Left ventricle myocardium inferior (tissue), 1 donor: ENCODE data around the gene SORCS2. TPM values are rescaled to one million over a fixed set of nuclear protein-coding genes. Genes with fewer than 3 reads are reported as not detected.
"Not testable (repeated sequence)": the region's sequence is repeated elsewhere in the genome, so short reads cannot be mapped to it uniquely, and the experiment has no call there.

ENCODE experiments used
- DNase-seq: peaks from one replicate; pipeline ENCODE4 v3.0.0-alpha.2; 2020
- H3K27ac ChIP-seq: fragments of 200-600 bp; replicated peaks from 2 replicates; pipeline ENCODE4 v1.8.0; 2021
- H3K27me3 ChIP-seq: fragments of 200-600 bp; 2 replicates; pipeline ENCODE4 v1.8.0; 2021; ENCODE audit warnings: low read depth
- H3K36me3 ChIP-seq: fragments of 200-600 bp; 2 replicates; pipeline ENCODE4 v1.8.0; 2021
- H3K4me1 ChIP-seq: fragments of 200-600 bp; 2 replicates; pipeline ENCODE4 v1.8.0; 2021
- H3K4me3 ChIP-seq: fragments of 200-600 bp; 2 replicates; pipeline ENCODE4 v1.8.0; 2021; ENCODE audit warnings: mild to moderate bottlenecking, moderate library complexity
- H3K9me3 ChIP-seq: fragments of 200-600 bp; replicated peaks from 2 replicates; pipeline ENCODE4 v1.8.0; 2021
- intact Hi-C: fragments of 100-400 bp; cut with micrococcal nuclease; formaldehyde crosslinking; loops from one replicate; pipeline ENCODE4 v1.11.0; 2022
- total RNA-seq: library from RNA; stranded (reverse); fragmentation: NEBNext Ultra II Directional; extraction: Animal tissue kit (Norgen Biotek cat#: 25700); gene quantifications from one replicate; pipeline ENCODE4 v1.2.1, GENCODE V29; 2021
- TF ChIP-seq, protein P1 (sequence below): fragments of 200-600 bp; IDR thresholded peaks from 2 replicates; pipeline ENCODE4 v1.8.0; 2021; ENCODE audit warnings: antibody characterized with exemption, mild to moderate bottlenecking, borderline replicate concordance
- donor health status: DM: no; HTN: yes; CAD: no; lungs with severe emphysema.

SORCS2 gene
- total RNA-seq, 1 donor from 2014 or later, result 1.2 TPM

- no peak overlapping the region for H3K4me3 ChIP-seq
- DNase-seq, result no peak
- H3K9me3 ChIP-seq, result no peaks in the 10 kb centered on the region
- H3K4me1 ChIP-seq, result no peaks in the 10 kb centered on the region
- TF ChIP-seq, protein P1, sequence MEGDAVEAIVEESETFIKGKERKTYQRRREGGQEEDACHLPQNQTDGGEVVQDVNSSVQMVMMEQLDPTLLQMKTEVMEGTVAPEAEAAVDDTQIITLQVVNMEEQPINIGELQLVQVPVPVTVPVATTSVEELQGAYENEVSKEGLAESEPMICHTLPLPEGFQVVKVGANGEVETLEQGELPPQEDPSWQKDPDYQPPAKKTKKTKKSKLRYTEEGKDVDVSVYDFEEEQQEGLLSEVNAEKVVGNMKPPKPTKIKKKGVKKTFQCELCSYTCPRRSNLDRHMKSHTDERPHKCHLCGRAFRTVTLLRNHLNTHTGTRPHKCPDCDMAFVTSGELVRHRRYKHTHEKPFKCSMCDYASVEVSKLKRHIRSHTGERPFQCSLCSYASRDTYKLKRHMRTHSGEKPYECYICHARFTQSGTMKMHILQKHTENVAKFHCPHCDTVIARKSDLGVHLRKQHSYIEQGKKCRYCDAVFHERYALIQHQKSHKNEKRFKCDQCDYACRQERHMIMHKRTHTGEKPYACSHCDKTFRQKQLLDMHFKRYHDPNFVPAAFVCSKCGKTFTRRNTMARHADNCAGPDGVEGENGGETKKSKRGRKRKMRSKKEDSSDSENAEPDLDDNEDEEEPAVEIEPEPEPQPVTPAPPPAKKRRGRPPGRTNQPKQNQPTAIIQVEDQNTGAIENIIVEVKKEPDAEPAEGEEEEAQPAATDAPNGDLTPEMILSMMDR, result no peak
- no peak overlapping the region for H3K27ac ChIP-seq
- peaks cover 13% of the 10 kb centered on the region for H3K27me3 ChIP-seq
- H3K36me3 ChIP-seq, result no peaks in the 10 kb centered on the region
- intact Hi-C loops, result no loop called here
Measured at GRCh38 chr4:7450775-7451433, 258.6 kb downstream of the SORCS2 start.

- Histone ChIP-seq H3K36me3 (no peaks in the 10 kb centered on the region), H3K9me3 (no peaks in the 10 kb centered on the region), H3K27me3 (peaks cover 8% of the 10 kb centered on the region), H3K4me1 (no peaks in the 10 kb centered on the region), H3K4me3 (no peak overlapping the region), H3K27ac (no peak overlapping the region)
- intact Hi-C loops, result no loop called here
- DNase-seq, result no peak
- TF ChIP-seq, protein P1, result no peak
Measured at GRCh38 chr4:7451434-7451789, 259.1 kb downstream of the SORCS2 start.

DNA sequence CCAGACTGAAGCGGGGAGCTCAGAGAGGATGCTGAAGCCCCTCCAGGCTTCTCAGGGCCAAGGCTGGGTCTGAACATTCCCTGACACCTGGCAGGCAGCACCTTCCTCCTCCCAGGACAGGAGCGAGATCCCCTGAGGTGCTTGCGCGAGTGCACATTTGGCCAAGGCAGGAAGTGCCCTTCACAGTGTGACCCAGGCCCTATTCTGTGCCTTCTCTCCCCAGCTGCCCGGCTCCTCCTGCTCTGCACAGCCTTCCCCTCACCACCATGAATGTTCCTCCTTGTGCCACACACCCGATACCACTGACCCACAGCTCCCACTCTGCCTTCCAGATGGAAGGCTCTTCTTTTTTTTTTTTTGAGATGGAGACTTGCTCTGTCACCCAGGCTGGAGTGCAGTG, 259.5 kb downstream of the SORCS2 start:
- Histone ChIP-seq H3K4me1 (no peaks in the 10 kb centered on the region), H3K36me3 (no peaks in the 10 kb centered on the region), H3K27ac (no peak overlapping the region), H3K27me3 (peaks cover 4% of the 10 kb centered on the region), H3K9me3 (no peaks in the 10 kb centered on the region), H3K4me3 (no peak overlapping the region)
- intact Hi-C loops, result no loop called here
- DNase-seq, result no peak
- TF ChIP-seq, protein P1, result no peak

DNA sequence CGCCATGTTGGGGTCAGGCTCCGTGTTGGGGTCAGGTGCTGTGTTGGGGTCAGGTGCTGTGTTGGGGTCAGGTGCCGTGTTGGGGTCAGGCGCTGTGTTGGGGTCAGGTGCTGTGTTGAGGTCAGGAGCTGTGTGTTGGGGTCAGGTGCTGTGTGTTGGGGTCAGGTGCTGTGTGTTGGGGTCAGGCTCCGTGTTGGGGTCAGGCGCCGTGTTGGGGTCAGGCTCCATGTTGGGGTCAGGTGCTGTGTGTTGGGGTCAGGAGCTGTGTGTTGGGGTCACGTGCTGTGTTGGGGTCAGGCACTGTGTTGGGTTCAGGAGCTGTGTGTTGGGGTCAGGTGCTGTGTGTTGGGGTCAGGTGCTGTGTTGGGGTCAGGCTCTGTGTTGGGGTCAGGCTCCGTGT, 260.5 kb downstream of the SORCS2 start:
- DNase-seq, H3K4me3 ChIP-seq, intact Hi-C loops: not testable (repeated sequence)

DNA sequence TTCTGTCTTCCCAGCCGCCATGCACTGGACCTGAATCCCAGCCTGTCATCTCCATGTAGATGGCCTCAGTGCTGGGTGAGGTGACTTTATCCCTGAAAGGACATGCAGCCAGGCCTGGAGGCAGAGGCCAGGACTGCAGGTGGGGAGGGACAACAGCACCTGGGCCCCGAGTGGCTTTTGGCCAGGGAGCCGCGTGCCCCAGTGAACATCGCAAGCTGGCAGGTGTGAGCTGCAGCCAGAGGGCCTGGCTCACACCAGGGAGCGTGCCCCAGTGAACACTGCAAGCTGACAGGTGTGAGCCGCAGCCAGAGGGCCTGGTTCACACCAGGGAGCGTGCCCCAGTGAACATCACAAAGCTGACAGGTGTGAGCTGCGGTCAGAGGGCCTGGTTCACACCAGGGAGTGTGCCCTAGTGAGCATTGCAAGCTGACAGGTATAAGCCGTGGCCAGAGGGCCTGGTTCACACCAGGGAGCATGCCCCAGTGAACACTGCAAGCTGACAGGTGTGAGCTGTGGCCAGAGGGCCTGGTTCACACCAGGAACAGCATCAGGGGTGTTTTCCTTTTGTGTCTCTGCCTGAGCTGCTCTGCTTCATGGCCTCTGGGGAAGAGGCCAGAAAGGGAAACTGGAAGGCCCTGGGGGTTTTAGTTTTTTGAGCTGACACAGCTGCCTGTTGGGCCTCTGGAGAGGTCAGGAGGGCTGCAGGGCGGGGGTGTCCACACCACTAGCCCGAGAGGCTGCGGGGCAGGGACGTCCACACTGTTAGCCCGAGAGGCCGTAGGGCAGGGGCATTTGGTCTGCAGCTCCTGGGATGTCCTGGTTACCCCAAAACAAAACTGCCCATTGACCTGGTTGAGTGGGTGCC, 265.1 kb downstream of the SORCS2 start:
- H3K27ac ChIP-seq, result no peak overlapping the region
- H3K27me3 ChIP-seq, result peaks cover 17% of the 10 kb centered on the region
- H3K36me3 ChIP-seq, result no peaks in the 10 kb centered on the region
- no peak for DNase-seq
- intact Hi-C loops, result no loop called here
- no peak overlapping the region for H3K4me3 ChIP-seq
- H3K4me1 ChIP-seq, result peaks cover 4% of the 10 kb centered on the region
- H3K9me3 ChIP-seq, result no peaks in the 10 kb centered on the region
- TF ChIP-seq, protein P1, result no peak

More for the DNA sequence above, 260.5 kb downstream of the SORCS2 start:
- not testable (repeated sequence) for H3K27ac ChIP-seq, H3K4me1 ChIP-seq, H3K9me3 ChIP-seq, H3K36me3 ChIP-seq, H3K27me3 ChIP-seq

DNA sequence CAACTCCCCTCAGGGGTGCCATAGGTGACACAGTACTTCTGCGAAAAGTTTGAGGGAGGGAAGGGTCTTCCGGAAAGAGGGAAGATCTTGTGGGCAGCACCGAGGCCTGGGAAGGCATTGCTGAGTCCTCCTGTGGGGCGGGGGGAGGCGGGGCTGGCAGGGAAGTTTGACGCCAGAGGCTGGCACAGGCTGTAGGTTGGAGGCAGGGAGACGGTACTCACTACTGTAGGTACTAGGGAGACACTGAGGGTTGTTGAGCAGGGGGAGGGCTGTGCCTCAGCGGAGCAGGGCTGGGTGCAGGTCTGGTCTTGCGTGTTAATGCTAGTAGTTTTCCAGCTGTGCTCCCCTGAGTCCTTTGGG, 265.7 kb downstream of the SORCS2 start:
- no peaks in the 10 kb centered on the region for H3K9me3 ChIP-seq
- no peaks in the 10 kb centered on the region for H3K36me3 ChIP-seq
- intact Hi-C loops, result no loop called here
- TF ChIP-seq, protein P1, result no peak
- H3K27me3 ChIP-seq, result peaks cover 17% of the 10 kb centered on the region
- peaks cover 10% of the 10 kb centered on the region for H3K4me1 ChIP-seq
- DNase-seq, result no peak
- H3K27ac ChIP-seq, result no peak overlapping the region
- no peak overlapping the region for H3K4me3 ChIP-seq
